ENCODE measurements around the gene AGMO.

Gene AGMO

DNA sequence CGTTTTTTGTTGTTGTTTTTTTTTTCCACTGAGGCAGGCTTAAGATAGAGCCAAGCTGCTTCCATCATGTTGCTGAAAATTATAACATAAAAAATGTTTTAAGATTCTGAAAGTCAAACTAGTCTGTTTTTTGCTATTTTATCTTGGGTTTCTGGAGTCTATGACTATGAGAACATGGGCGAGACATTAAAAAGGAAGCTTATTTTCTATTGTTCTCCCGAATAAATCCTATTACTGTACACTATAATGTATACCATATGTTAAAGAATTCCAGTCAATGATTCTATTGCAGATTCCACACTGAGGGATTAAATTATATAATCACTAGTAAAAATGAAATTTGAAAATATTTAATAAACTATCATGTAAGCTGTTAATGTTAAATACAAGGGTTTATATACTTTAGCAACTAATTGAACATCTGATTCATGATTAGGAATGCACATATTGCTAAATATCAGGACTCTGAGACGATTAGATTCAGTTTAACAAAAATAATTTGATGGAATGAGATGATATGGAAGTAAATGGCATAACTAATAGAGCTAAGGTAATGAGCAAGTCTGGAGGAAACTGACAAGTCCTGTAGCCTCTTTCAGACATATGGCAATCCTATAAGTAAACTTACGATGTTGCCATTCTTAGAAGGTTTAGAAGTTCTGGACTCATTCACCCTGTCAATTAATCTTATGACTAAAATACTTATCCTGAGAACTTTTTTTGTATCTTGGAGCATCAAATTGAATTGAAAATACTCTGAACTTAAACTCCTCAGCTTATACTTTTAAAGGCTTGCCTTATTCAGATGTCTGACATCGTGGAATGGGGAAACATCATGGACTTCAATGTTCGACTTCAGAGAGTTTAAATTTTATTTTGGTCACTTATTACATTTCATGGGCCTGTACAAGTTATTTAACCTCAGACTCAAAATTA, 364.5 kb downstream of the AGMO start:
- no peak overlapping the region for H3K27ac Mint-ChIP-seq
- no peaks in the 10 kb centered on the region for H3K4me1 Mint-ChIP-seq (ENCODE audit: low read depth)
- no peak for DNase-seq (ENCODE audit: low spot score)
- H3K4me3 Mint-ChIP-seq = no peak overlapping the region
- no peaks in the 10 kb centered on the region for H3K27me3 Mint-ChIP-seq (ENCODE audit: low read depth)
- H3K9me3 Mint-ChIP-seq = peaks cover 13% of the 10 kb centered on the region
- no peaks in the 10 kb centered on the region for H3K36me3 Mint-ChIP-seq (ENCODE audit: low read depth)

GRCh38 chr7:15178065-15178464, 383.8 kb downstream of the AGMO start:
- H3K27me3 Mint-ChIP-seq (ENCODE audit: low read depth) = no peaks in the 10 kb centered on the region
- DNase-seq (ENCODE audit: low spot score) = no peak
- H3K4me1 Mint-ChIP-seq (ENCODE audit: low read depth) = no peaks in the 10 kb centered on the region
- H3K4me3 Mint-ChIP-seq = no peak overlapping the region
- H3K36me3 Mint-ChIP-seq (ENCODE audit: low read depth) = no peaks in the 10 kb centered on the region
- H3K27ac Mint-ChIP-seq = no peak overlapping the region
- H3K9me3 Mint-ChIP-seq = peaks cover 7% of the 10 kb centered on the region

DNA sequence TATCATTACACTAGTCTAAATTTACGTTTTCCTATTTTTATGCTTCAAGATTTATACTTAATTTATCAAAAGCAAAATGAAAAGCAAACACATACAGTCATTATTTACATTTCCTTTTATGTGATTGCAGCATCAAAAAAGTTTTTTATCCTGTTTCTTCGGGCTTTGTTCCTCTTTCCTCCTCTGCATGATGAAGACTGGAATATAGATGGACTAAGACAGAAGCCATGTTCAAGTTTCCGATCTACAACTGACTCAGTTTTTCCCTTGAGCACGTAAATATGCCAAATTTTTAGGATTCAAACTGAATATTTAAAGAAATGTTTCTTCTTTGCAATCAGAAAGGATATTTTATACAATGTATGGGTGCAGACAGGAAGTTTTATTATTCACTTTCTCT, 385.7 kb downstream of the AGMO start:
- Mint-ChIP-seq H3K9me3 (peaks cover 7% of the 10 kb centered on the region), H3K36me3 (ENCODE audit: low read depth) (no peaks in the 10 kb centered on the region), H3K27ac (no peak overlapping the region), H3K27me3 (ENCODE audit: low read depth) (no peaks in the 10 kb centered on the region), H3K4me3 (no peak overlapping the region), H3K4me1 (ENCODE audit: low read depth) (no peaks in the 10 kb centered on the region)
- no peak for DNase-seq (ENCODE audit: low spot score)

- no peak for DNase-seq (ENCODE audit: low spot score)
- Mint-ChIP-seq H3K4me3 (no peak overlapping the region), H3K36me3 (ENCODE audit: low read depth) (no peaks in the 10 kb centered on the region)
Measured at GRCh38 chr7:15175152-15175551, 386.7 kb downstream of the AGMO start.

GRCh38 chr7:15174485-15174884, 387.3 kb downstream of the AGMO start:
- H3K36me3 Mint-ChIP-seq (ENCODE audit: low read depth) = no peaks in the 10 kb centered on the region
- no peak overlapping the region for H3K27ac Mint-ChIP-seq
- H3K4me1 Mint-ChIP-seq (ENCODE audit: low read depth) = no peaks in the 10 kb centered on the region
- H3K9me3 Mint-ChIP-seq = no peaks in the 10 kb centered on the region
- H3K4me3 Mint-ChIP-seq = no peak overlapping the region
- DNase-seq (ENCODE audit: low spot score) = no peak
- no peaks in the 10 kb centered on the region for H3K27me3 Mint-ChIP-seq (ENCODE audit: low read depth)

More at GRCh38 chr7:15175152-15175551, 386.7 kb downstream of the AGMO start:
- H3K27me3 Mint-ChIP-seq (ENCODE audit: low read depth) = no peaks in the 10 kb centered on the region
- H3K27ac Mint-ChIP-seq = no peak overlapping the region
- H3K9me3 Mint-ChIP-seq = peaks cover 1% of the 10 kb centered on the region
- no peaks in the 10 kb centered on the region for H3K4me1 Mint-ChIP-seq (ENCODE audit: low read depth)

- H3K27ac Mint-ChIP-seq = no peak overlapping the region
- H3K9me3 Mint-ChIP-seq = no peaks in the 10 kb centered on the region
- no peaks in the 10 kb centered on the region for H3K36me3 Mint-ChIP-seq (ENCODE audit: low read depth)
- no peaks in the 10 kb centered on the region for H3K4me1 Mint-ChIP-seq (ENCODE audit: low read depth)
- DNase-seq (ENCODE audit: low spot score) = no peak
- no peaks in the 10 kb centered on the region for H3K27me3 Mint-ChIP-seq (ENCODE audit: low read depth)
- no peak overlapping the region for H3K4me3 Mint-ChIP-seq
Measured at GRCh38 chr7:15168489-15168888, 393.3 kb downstream of the AGMO start.

- Mint-ChIP-seq H3K4me3 (no peak overlapping the region), H3K4me1 (ENCODE audit: low read depth) (no peaks in the 10 kb centered on the region), H3K27me3 (ENCODE audit: low read depth) (no peaks in the 10 kb centered on the region), H3K9me3 (no peaks in the 10 kb centered on the region), H3K36me3 (ENCODE audit: low read depth) (no peaks in the 10 kb centered on the region), H3K27ac (no peak overlapping the region)
- no peak for DNase-seq (ENCODE audit: low spot score)
Measured at GRCh38 chr7:15167912-15168311, 393.9 kb downstream of the AGMO start.

DNA sequence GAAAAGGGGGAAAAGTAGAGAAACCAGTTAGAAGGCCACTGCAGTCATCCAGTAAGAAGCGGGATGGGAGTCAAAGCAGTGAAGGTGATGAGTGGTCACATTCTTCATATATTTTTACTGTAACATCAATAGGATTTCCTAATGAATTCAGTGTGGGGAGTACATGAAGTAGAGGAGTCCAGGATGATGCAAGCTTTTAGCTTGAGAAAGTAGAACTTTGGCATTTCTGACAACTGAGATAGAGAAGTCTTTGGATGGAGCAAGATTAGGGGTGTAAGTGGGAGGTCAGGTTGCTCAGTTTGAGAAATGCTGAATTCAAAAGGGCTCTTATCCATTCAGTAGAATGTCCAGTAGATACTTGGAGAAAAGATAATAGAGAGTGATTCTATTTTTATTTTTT, 395.2 kb downstream of the AGMO start:
- no peaks in the 10 kb centered on the region for H3K27me3 Mint-ChIP-seq (ENCODE audit: low read depth)
- H3K9me3 Mint-ChIP-seq = no peaks in the 10 kb centered on the region
- no peaks in the 10 kb centered on the region for H3K36me3 Mint-ChIP-seq (ENCODE audit: low read depth)
- H3K27ac Mint-ChIP-seq = no peak overlapping the region
- H3K4me1 Mint-ChIP-seq (ENCODE audit: low read depth) = no peaks in the 10 kb centered on the region
- H3K4me3 Mint-ChIP-seq = no peak overlapping the region
- no peak for DNase-seq (ENCODE audit: low spot score)

DNA sequence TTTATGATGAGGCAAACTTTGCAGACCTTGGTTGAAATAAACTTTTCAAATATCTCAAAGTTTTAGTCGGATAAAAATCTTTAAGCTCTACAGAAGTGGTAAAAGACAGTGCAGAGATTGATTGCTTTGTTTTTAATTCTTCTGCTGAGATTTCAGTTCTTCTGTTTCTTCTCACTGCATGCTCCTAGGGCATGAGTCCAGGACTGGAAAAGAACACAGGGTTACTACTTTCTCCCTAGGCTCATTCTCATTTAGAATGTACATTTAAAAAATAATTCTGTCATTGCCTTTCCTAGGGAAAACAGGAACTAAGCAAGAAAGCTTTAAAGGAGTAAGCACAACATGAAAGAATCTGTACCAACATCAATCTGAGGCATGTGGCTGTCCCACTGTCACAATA, 402.6 kb downstream of the AGMO start:
- no peak overlapping the region for H3K4me3 Mint-ChIP-seq
- no peaks in the 10 kb centered on the region for H3K36me3 Mint-ChIP-seq (ENCODE audit: low read depth)
- H3K27ac Mint-ChIP-seq = no peak overlapping the region
- no peak for DNase-seq (ENCODE audit: low spot score)
- H3K27me3 Mint-ChIP-seq (ENCODE audit: low read depth) = no peaks in the 10 kb centered on the region
- H3K4me1 Mint-ChIP-seq (ENCODE audit: low read depth) = no peaks in the 10 kb centered on the region
- H3K9me3 Mint-ChIP-seq = peaks cover 6% of the 10 kb centered on the region

- no peak for DNase-seq (ENCODE audit: low spot score)
- H3K27ac Mint-ChIP-seq = no peak overlapping the region
- H3K4me1 Mint-ChIP-seq (ENCODE audit: low read depth) = no peaks in the 10 kb centered on the region
- H3K27me3 Mint-ChIP-seq (ENCODE audit: low read depth) = no peaks in the 10 kb centered on the region
- no peak overlapping the region for H3K4me3 Mint-ChIP-seq
- H3K9me3 Mint-ChIP-seq = peaks cover 14% of the 10 kb centered on the region
- no peaks in the 10 kb centered on the region for H3K36me3 Mint-ChIP-seq (ENCODE audit: low read depth)
Measured at GRCh38 chr7:15158141-15158810, 403.5 kb downstream of the AGMO start.

Measured in T-helper 2 cell treated with Interferon-gamma antibody and Interleukin-4, amounts not matched to agents 5 μg/mL and 100 μg/mL, for 36 hours (primary cell).